Osteoblast (primary cell): ENCODE results near the gene SPATA18. TPM values are rescaled to one million over a fixed set of nuclear protein-coding genes. Genes with fewer than 3 reads are reported as not detected.
"Not testable (repeated sequence)": the region's sequence is repeated elsewhere in the genome, so short reads cannot be mapped to it uniquely, and the experiment has no call there.

Source experiments
- DNase-seq: peaks from one replicate; pipeline ENCODE4 v3.0.0; 2011; ENCODE audit warnings: low spot score, mixed read lengths; ENCODE audit not compliant: insufficient read length; ENCODE audit errors: missing footprints
- H2AFZ ChIP-seq: 2 replicates; pipeline ENCODE4 v1.6.0; 2011; ENCODE audit warnings: mild to moderate bottlenecking, low read length
- H3K27ac ChIP-seq: 2 replicates; pipeline ENCODE4 v1.5.1; 2011; ENCODE audit warnings: mild to moderate bottlenecking, low read depth, low read length, moderate library complexity
- H3K27me3 ChIP-seq: 2 replicates; pipeline ENCODE4 v1.6.0; 2012; ENCODE audit warnings: mild to moderate bottlenecking, control low read depth, inconsistent platforms, low read length, moderate library complexity; ENCODE audit not compliant: insufficient read depth
- H3K36me3 ChIP-seq: 2 replicates; pipeline ENCODE4 v1.5.1; 2011; ENCODE audit warnings: mild to moderate bottlenecking, low read length, control low read depth, moderate library complexity; ENCODE audit not compliant: insufficient read depth
- H3K4me1 ChIP-seq: 2 replicates; pipeline ENCODE4 v1.5.1; 2011; ENCODE audit warnings: mild to moderate bottlenecking, low read length, control low read depth, moderate library complexity; ENCODE audit not compliant: insufficient read depth
- H3K4me2 ChIP-seq: 2 replicates; pipeline ENCODE4 v1.6.0; 2011; ENCODE audit warnings: mild to moderate bottlenecking, low read length; ENCODE audit not compliant: insufficient read depth
- H3K4me3 ChIP-seq: fragments of 200-600 bp; sonication (generic); 3 replicates; pipeline ENCODE4 v1.5.1; 2012; ENCODE audit warnings: mild to moderate bottlenecking, low read length, inconsistent platforms; ENCODE audit not compliant: insufficient read depth
- H3K79me2 ChIP-seq: 2 replicates; pipeline ENCODE4 v1.6.0; 2012; ENCODE audit warnings: mild to moderate bottlenecking, low read length, control low read depth, inconsistent platforms; ENCODE audit not compliant: insufficient read depth
- H3K9me3 ChIP-seq: 2 replicates; pipeline ENCODE4 v1.5.1; 2011; ENCODE audit warnings: low read depth, low read length, control low read depth
- H4K20me1 ChIP-seq: 2 replicates; pipeline ENCODE4 v1.6.0; 2012; ENCODE audit warnings: mild to moderate bottlenecking, low read length, control low read depth; ENCODE audit not compliant: insufficient read depth
- total RNA-seq: library from RNA; depleted of rRNA; stranded (reverse); fragments of >200 nt; gene quantifications from 2 replicates; pipeline ENCODE4 v1.2.3, GENCODE V29; 2012
- TF ChIP-seq, protein P1 (sequence below): IDR thresholded peaks from 2 replicates; pipeline ENCODE4 v1.5.1; 2011; ENCODE audit warnings: mild to moderate bottlenecking, low read depth, low read length, moderate library complexity; ENCODE audit errors: extremely low read depth

SPATA18 gene
- total RNA-seq, 1 donor, result 30.8 TPM

DNA sequence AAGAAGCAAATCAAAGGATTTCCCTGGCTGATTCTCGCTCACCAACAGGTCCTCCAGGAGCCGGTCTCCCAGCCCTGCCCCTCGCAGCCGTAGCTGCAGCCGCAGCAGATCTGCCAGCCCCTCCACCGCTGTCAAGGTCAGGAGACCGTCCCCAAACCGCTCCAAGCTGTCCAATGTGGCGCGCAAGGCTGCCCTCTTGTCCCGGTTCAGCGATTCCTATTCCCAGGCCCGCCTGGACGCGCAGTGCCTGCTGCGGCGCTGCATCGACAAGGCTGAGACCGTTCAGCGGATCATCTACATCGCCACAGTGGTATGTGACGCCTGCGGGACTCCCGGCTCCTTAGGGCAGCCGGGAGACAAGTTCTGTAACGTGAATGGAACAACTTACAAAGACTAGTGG lies 25.6 kb downstream of the SPATA18 start:
- Histone ChIP-seq H3K27ac (no peak overlapping the region), H3K36me3 (no peaks in the 10 kb centered on the region), H4K20me1 (no peaks in the 10 kb centered on the region), H2AFZ (no peak overlapping the region), H3K9me3 (no peaks in the 10 kb centered on the region), H3K4me3 (no peak overlapping the region), H3K4me1 (no peaks in the 10 kb centered on the region), H3K4me2 (no peak overlapping the region), H3K79me2 (no peaks in the 10 kb centered on the region), H3K27me3 (no peaks in the 10 kb centered on the region)
- no peak for DNase-seq
- TF ChIP-seq, protein P1, sequence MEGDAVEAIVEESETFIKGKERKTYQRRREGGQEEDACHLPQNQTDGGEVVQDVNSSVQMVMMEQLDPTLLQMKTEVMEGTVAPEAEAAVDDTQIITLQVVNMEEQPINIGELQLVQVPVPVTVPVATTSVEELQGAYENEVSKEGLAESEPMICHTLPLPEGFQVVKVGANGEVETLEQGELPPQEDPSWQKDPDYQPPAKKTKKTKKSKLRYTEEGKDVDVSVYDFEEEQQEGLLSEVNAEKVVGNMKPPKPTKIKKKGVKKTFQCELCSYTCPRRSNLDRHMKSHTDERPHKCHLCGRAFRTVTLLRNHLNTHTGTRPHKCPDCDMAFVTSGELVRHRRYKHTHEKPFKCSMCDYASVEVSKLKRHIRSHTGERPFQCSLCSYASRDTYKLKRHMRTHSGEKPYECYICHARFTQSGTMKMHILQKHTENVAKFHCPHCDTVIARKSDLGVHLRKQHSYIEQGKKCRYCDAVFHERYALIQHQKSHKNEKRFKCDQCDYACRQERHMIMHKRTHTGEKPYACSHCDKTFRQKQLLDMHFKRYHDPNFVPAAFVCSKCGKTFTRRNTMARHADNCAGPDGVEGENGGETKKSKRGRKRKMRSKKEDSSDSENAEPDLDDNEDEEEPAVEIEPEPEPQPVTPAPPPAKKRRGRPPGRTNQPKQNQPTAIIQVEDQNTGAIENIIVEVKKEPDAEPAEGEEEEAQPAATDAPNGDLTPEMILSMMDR, result no peak

DNA sequence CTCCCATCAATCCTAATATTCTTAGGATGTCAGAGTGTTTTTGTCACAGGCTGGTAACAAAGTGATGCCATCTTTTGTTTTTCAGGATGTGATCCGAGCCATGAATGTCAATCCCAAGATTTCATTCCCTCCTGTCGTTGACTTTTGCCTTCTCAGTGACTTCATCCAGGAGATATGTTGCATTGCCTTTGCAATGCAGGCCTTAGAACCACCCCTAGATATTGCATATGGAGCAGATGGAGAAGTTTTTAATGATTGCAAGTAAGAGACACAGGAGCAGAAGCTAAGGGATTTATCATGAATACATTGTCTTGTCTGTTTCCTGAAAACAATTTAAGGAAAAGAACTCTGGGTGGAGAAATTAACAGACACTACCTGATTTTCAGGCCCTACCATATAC lies 28.6 kb downstream of the SPATA18 start:
- no peaks in the 10 kb centered on the region for H4K20me1 ChIP-seq
- H3K79me2 ChIP-seq, result no peaks in the 10 kb centered on the region
- no peak overlapping the region for H3K27ac ChIP-seq
- no peak overlapping the region for H2AFZ ChIP-seq
- no peak overlapping the region for H3K4me3 ChIP-seq
- H3K9me3 ChIP-seq, result no peaks in the 10 kb centered on the region
- no peaks in the 10 kb centered on the region for H3K4me1 ChIP-seq
- H3K27me3 ChIP-seq, result no peaks in the 10 kb centered on the region
- DNase-seq, result no peak
- TF ChIP-seq, protein P1, result no peak
- no peaks in the 10 kb centered on the region for H3K36me3 ChIP-seq
- no peak overlapping the region for H3K4me2 ChIP-seq

DNA sequence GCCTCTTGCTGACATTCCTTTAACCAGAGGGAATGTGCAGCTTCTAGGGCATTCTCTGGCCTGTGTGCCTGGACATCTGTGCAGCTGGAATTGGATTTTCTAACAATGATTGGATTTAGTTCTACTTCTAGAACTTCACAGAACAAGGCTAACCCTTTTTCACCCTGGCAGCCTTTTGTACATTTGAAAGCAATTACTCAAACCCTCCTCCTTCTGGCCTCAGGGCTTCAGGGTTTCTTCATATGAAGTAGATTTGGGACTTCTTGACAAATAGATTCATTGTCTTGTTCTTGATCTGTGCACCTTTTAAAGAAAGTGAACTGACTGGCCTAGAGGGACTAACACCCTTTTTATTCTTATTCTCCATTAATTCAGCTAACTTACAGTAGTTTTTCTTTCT lies 30.1 kb downstream of the SPATA18 start:
- Histone ChIP-seq H3K79me2 (no peaks in the 10 kb centered on the region), H2AFZ (no peak overlapping the region), H3K4me2 (no peak overlapping the region), H3K27me3 (no peaks in the 10 kb centered on the region), H3K36me3 (no peaks in the 10 kb centered on the region), H3K4me3 (no peak overlapping the region), H3K27ac (no peak overlapping the region), H3K4me1 (no peaks in the 10 kb centered on the region), H3K9me3 (no peaks in the 10 kb centered on the region), H4K20me1 (no peaks in the 10 kb centered on the region)
- TF ChIP-seq, protein P1, result no peak
- DNase-seq, result no peak

DNA sequence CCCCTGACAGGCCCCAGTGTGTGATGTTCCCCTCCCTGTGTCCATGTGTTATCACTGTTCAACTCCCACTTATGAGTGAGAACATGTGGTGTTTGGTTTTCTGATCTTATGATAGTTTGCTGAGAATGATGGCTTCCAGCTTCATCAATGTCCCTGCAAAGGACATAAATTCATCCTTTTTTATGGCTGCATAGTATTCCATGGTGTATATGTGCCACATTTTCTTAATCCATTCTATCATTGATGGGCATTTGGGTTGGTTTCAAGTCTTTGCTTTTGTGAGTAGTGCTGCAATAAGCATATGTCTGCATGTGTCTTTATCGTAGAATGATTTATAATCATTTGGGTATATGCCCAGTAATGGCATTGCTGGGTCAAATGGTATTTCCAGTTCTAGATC lies 35.3 kb downstream of the SPATA18 start:
- H4K20me1 ChIP-seq, H3K27ac ChIP-seq, H3K36me3 ChIP-seq, H3K27me3 ChIP-seq, H2AFZ ChIP-seq, H3K9me3 ChIP-seq, H3K4me3 ChIP-seq, H3K79me2 ChIP-seq, H3K4me1 ChIP-seq, DNase-seq, H3K4me2 ChIP-seq: not testable (repeated sequence)
